MM.1S (cell line): ENCODE data around the gene FOXP2.

ENCODE experiments used
- DNase-seq: peaks from one replicate; pipeline ENCODE4 v3.0.0-alpha.2; 2015
- H2AFZ ChIP-seq: fragments of 300-600 bp; sonication (generic); 2 replicates; pipeline ENCODE4 v1.6.0; 2016; ENCODE audit warnings: antibody characterized with exemption, low read length
- H3F3A ChIP-seq: fragments of 300-600 bp; sonication (generic); 2 replicates; pipeline ENCODE4 v1.6.1; 2016; ENCODE audit warnings: mild to moderate bottlenecking, antibody characterized with exemption, low read length, moderate library complexity, mixed read lengths; ENCODE audit not compliant: insufficient read depth
- H3K27ac ChIP-seq: fragments of 300-600 bp; sonication (generic); 2 replicates; pipeline ENCODE4 v1.5.1; 2016; ENCODE audit warnings: mild to moderate bottlenecking, low read length
- H3K27me3 ChIP-seq: fragments of 300-600 bp; sonication (generic); replicated peaks from 2 replicates; pipeline ENCODE4 v1.6.0; 2016; ENCODE audit warnings: low read length; ENCODE audit not compliant: insufficient read depth
- H3K36me3 ChIP-seq: fragments of 300-600 bp; sonication (generic); replicated peaks from 2 replicates; pipeline ENCODE4 v1.6.1; 2016; ENCODE audit warnings: mild to moderate bottlenecking, low read length, mixed read lengths; ENCODE audit not compliant: insufficient read depth
- H3K4me1 ChIP-seq: fragments of 300-600 bp; sonication (generic); 2 replicates; pipeline ENCODE4 v1.6.1; 2016; ENCODE audit warnings: low read length, mixed read lengths
- H3K4me2 ChIP-seq: fragments of 300-600 bp; sonication (generic); 2 replicates; pipeline ENCODE4 v1.6.0; 2016; ENCODE audit warnings: low read depth, low read length
- H3K4me3 ChIP-seq: fragments of 300-600 bp; sonication (generic); 2 replicates; pipeline ENCODE4 v1.5.1; 2016; ENCODE audit warnings: low read length, mixed read lengths
- H3K79me2 ChIP-seq: fragments of 300-600 bp; sonication (generic); 2 replicates; pipeline ENCODE4 v1.6.1; 2016; ENCODE audit warnings: mixed run types, low read length, mixed read lengths
- H3K9ac ChIP-seq: fragments of 300-600 bp; sonication (generic); 2 replicates; pipeline ENCODE4 v1.6.1; 2016; ENCODE audit warnings: low read length, mixed read lengths
- H3K9me2 ChIP-seq: fragments of 300-600 bp; sonication (generic); replicated peaks from 2 replicates; pipeline ENCODE4 v1.6.1; 2016; ENCODE audit warnings: mild to moderate bottlenecking, low read length, mixed read lengths; ENCODE audit not compliant: insufficient read depth
- H3K9me3 ChIP-seq: fragments of 300-600 bp; sonication (generic); replicated peaks from 2 replicates; pipeline ENCODE4 v1.6.1; 2016; ENCODE audit warnings: mild to moderate bottlenecking, low read length, mixed read lengths; ENCODE audit not compliant: insufficient read depth
- H4K20me1 ChIP-seq: fragments of 300-600 bp; sonication (generic); 2 replicates; pipeline ENCODE4 v1.6.1; 2016; ENCODE audit warnings: mild to moderate bottlenecking, low read length, moderate library complexity, mixed read lengths; ENCODE audit not compliant: insufficient read depth
- EZH2 ChIP-seq: fragments of 300-600 bp; sonication (generic); optimal IDR thresholded peaks from 2 replicates; pipeline ENCODE3; 2017; ENCODE audit warnings: low read depth, mild to moderate bottlenecking, antibody characterized with exemption, low read length, mixed read lengths
- EZH2phosphoT487 ChIP-seq: fragments of 300-600 bp; sonication (generic); IDR thresholded peaks from 2 replicates; pipeline ENCODE4 v1.6.1; 2018; ENCODE audit warnings: antibody characterized with exemption, low read length
- TF ChIP-seq, protein P1 (sequence below): fragments of 300-600 bp; sonication (generic); IDR thresholded peaks from 2 replicates; pipeline ENCODE4 v1.5.1; 2016; ENCODE audit warnings: antibody characterized with exemption, low read length, mixed read lengths

The FOXP2 gene

GRCh38 chr7:114388021-114388420, 26.6 kb upstream of the FOXP2 start:
- Histone ChIP-seq H3K4me2 (no peak overlapping the region), H3K27me3 (no peaks in the 10 kb centered on the region), H3K79me2 (no peaks in the 10 kb centered on the region), H3K4me1 (no peaks in the 10 kb centered on the region), H3K9ac (no peak overlapping the region), H4K20me1 (no peaks in the 10 kb centered on the region), H3F3A (no peaks in the 10 kb centered on the region), H3K4me3 (no peak overlapping the region), H3K9me3 (no peaks in the 10 kb centered on the region), H3K27ac (no peak overlapping the region), H3K36me3 (no peaks in the 10 kb centered on the region), H2AFZ (no peak overlapping the region), H3K9me2 (no peaks in the 10 kb centered on the region)
- no peak for DNase-seq
- TF ChIP-seq, protein P1, sequence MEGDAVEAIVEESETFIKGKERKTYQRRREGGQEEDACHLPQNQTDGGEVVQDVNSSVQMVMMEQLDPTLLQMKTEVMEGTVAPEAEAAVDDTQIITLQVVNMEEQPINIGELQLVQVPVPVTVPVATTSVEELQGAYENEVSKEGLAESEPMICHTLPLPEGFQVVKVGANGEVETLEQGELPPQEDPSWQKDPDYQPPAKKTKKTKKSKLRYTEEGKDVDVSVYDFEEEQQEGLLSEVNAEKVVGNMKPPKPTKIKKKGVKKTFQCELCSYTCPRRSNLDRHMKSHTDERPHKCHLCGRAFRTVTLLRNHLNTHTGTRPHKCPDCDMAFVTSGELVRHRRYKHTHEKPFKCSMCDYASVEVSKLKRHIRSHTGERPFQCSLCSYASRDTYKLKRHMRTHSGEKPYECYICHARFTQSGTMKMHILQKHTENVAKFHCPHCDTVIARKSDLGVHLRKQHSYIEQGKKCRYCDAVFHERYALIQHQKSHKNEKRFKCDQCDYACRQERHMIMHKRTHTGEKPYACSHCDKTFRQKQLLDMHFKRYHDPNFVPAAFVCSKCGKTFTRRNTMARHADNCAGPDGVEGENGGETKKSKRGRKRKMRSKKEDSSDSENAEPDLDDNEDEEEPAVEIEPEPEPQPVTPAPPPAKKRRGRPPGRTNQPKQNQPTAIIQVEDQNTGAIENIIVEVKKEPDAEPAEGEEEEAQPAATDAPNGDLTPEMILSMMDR, result no peak
- TF ChIP-seq EZH2phosphoT487 (no peak), EZH2 (no peak)

- no peak overlapping the region for H3K27ac ChIP-seq
- no peak overlapping the region for H3K9ac ChIP-seq
- no peaks in the 10 kb centered on the region for H3K9me3 ChIP-seq
- DNase-seq, result no peak
- H3K9me2 ChIP-seq, result no peaks in the 10 kb centered on the region
- H3K79me2 ChIP-seq, result no peaks in the 10 kb centered on the region
- H3K36me3 ChIP-seq, result no peaks in the 10 kb centered on the region
- no peaks in the 10 kb centered on the region for H4K20me1 ChIP-seq
- no peaks in the 10 kb centered on the region for H3K27me3 ChIP-seq
- H2AFZ ChIP-seq, result no peak overlapping the region
- H3K4me1 ChIP-seq, result no peaks in the 10 kb centered on the region
- H3F3A ChIP-seq, result no peaks in the 10 kb centered on the region
- H3K4me3 ChIP-seq, result no peak overlapping the region
- H3K4me2 ChIP-seq, result no peak overlapping the region
- TF ChIP-seq, protein P1, result no peak
- TF ChIP-seq EZH2, result no peak
Measured at GRCh38 chr7:114392686-114393085, 21.9 kb upstream of the FOXP2 start.

DNA sequence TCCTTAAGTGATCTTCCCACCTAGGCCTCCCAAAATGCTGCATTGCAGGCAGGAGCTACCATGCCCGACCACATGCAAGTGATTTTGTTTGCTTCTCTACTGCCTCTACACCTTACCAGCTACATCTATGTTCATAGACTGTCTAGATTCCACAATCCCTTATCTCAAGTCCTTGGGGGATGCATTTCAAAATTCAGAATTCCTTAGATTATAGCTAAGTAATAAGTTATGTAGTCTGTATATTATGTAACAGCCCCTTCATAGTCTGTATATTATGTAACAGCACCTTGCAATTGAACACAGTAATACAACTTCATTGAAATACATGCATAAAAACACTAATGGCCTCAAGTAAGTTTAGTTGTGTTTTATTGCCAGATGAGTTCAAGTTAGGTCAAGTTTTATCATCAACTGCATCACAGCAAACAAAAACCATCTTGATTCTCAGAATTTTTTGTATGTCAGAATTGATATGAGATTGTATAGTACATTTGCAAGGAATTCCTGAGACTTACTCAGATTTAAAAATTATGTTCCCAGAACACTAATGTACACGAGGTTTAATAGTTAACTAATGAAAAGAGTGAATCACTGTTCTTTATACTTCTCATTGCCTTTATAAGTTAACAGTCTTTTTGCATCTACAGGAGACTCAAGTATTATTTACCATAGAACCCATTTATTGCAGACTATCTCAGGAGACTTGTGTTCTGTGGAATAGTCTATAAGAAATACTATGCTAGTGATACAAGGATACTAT, 11.6 kb upstream of the FOXP2 start:
- H2AFZ ChIP-seq, result no peak overlapping the region

More for the DNA sequence above, 11.6 kb upstream of the FOXP2 start:
- H3K27ac ChIP-seq, result no peak overlapping the region
- no peak overlapping the region for H3K4me3 ChIP-seq
- no peaks in the 10 kb centered on the region for H3K4me1 ChIP-seq
- TF ChIP-seq, protein P1, result no peak
- TF ChIP-seq EZH2phosphoT487 (no peak), EZH2 (no peak)
- H3K9me2 ChIP-seq, result no peaks in the 10 kb centered on the region
- H3F3A ChIP-seq, result no peaks in the 10 kb centered on the region
- H3K9ac ChIP-seq, result no peak overlapping the region
- H4K20me1 ChIP-seq, result no peaks in the 10 kb centered on the region
- H3K27me3 ChIP-seq, result no peaks in the 10 kb centered on the region
- no peak overlapping the region for H3K4me2 ChIP-seq
- no peak for DNase-seq
- H3K79me2 ChIP-seq, result no peaks in the 10 kb centered on the region
- no peaks in the 10 kb centered on the region for H3K9me3 ChIP-seq
- H3K36me3 ChIP-seq, result no peaks in the 10 kb centered on the region
